Erythroblast (primary cell): ENCODE data around the gene TMEM88.

Experiments used
- GATA1 ChIP-seq: IDR thresholded peaks from 2 replicates; pipeline ENCODE4 v1.6.1; 2011; ENCODE audit warnings: low read depth, mild to moderate bottlenecking, control low read depth, low read length, moderate library complexity
- POLR2A ChIP-seq: IDR thresholded peaks from 2 replicates; pipeline ENCODE4 v1.6.1; 2011; ENCODE audit warnings: mild to moderate bottlenecking, low read length

DNA sequence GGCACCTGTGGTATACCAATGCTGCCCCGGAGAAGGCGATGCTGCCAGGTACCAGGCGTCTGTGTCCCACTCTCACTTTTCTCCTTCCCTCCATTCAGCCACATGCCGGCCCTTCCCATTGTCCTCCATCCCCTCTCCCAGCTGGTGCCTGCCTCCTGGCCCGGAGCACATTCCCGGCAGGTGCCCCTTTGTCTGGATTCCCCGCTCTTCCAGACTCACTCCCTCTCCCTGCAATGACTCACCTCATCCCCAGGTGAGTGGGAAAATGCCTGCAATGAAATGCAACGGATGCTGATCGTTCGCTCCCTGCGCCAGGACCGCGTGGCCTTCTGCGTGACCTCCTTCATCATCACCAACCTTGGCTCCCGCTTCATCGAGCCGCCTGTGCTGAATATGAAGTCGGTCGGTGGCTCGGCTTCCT, 31.3 kb upstream of the TMEM88 start:
- TF ChIP-seq GATA1 (no peak), POLR2A (no peak)
